Stimulated activated CD4-positive, alpha-beta T cell treated with anti-CD3 and anti-CD28 coated beads, Interleukin-12 subunit alpha, Interleukin-12 subunit beta, amount 100 ng/mL, for 4 hours (primary cell): ENCODE results near the gene RAF1.
"Not testable (repeated sequence)": the region's sequence is repeated elsewhere in the genome, so short reads cannot be mapped to it uniquely, and the experiment has no call there.

Source experiments
- DNase-seq: peaks from one replicate; pipeline ENCODE4 v3.0.0-alpha.2; 2020

RAF1 gene

GRCh38 chr3:12675115-12675810 is 11.3 kb upstream of the RAF1 start:
- no peak for DNase-seq

- DNase-seq, result not testable (repeated sequence)
Observed at GRCh38 chr3:12673956-12674736, 10.2 kb upstream of the RAF1 start.

- DNase-seq, result no peak
Observed at GRCh38 chr3:12671120-12671450, 7.2 kb upstream of the RAF1 start.

GRCh38 chr3:12670365-12671119 is 6.6 kb upstream of the RAF1 start:
- no peak for DNase-seq

- DNase-seq, result no peak
Observed at GRCh38 chr3:12663401-12663935, 449 bp downstream of the RAF1 start.

GRCh38 chr3:12662593-12663400 is 1.1 kb downstream of the RAF1 start:
- peak; percentile 8 for DNase-seq

GRCh38 chr3:12661926-12662592 is 1.9 kb downstream of the RAF1 start:
- DNase-seq, result no peak

- DNase-seq, result not testable (repeated sequence)
Observed at GRCh38 chr3:12661375-12661774, 2.5 kb downstream of the RAF1 start.

GRCh38 chr3:12660196-12660595 is 3.7 kb downstream of the RAF1 start:
- no peak for DNase-seq

- DNase-seq, result no peak
Observed at GRCh38 chr3:12659316-12660015, 4.5 kb downstream of the RAF1 start.

- no peak for DNase-seq
Observed at GRCh38 chr3:12658593-12659058, 5.3 kb downstream of the RAF1 start.

- no peak for DNase-seq
Observed at GRCh38 chr3:12656850-12657249, 7.1 kb downstream of the RAF1 start.

GRCh38 chr3:12656193-12656592 is 7.7 kb downstream of the RAF1 start:
- no peak for DNase-seq

GRCh38 chr3:12655701-12656100 is 8.2 kb downstream of the RAF1 start:
- DNase-seq, result no peak

- DNase-seq, result no peak
Observed at GRCh38 chr3:12653747-12654146, 10.2 kb downstream of the RAF1 start.

- no peak for DNase-seq
Observed at GRCh38 chr3:12648384-12648959, 15.4 kb downstream of the RAF1 start.

GRCh38 chr3:12644331-12644937 is 19.5 kb downstream of the RAF1 start:
- DNase-seq, result no peak

GRCh38 chr3:12643724-12644123 is 20.2 kb downstream of the RAF1 start:
- DNase-seq, result no peak

GRCh38 chr3:12643010-12643380 is 20.9 kb downstream of the RAF1 start:
- no peak for DNase-seq

- not testable (repeated sequence) for DNase-seq
Observed at GRCh38 chr3:12640853-12641252, 23.1 kb downstream of the RAF1 start.

GRCh38 chr3:12638105-12638504 is 25.8 kb downstream of the RAF1 start:
- DNase-seq, result no peak
